ENCODE measurements around the gene BHLHE40. TPM values are rescaled to one million over a fixed set of nuclear protein-coding genes. Genes with fewer than 3 reads are reported as not detected.

Gene BHLHE40
- total and polyA plus RNA-seq, 2 of the 13 experiments (the other 11 are each of a cell fraction or from before 2014, with no cell fraction given): 1.8 to 51.0 TPM

DNA sequence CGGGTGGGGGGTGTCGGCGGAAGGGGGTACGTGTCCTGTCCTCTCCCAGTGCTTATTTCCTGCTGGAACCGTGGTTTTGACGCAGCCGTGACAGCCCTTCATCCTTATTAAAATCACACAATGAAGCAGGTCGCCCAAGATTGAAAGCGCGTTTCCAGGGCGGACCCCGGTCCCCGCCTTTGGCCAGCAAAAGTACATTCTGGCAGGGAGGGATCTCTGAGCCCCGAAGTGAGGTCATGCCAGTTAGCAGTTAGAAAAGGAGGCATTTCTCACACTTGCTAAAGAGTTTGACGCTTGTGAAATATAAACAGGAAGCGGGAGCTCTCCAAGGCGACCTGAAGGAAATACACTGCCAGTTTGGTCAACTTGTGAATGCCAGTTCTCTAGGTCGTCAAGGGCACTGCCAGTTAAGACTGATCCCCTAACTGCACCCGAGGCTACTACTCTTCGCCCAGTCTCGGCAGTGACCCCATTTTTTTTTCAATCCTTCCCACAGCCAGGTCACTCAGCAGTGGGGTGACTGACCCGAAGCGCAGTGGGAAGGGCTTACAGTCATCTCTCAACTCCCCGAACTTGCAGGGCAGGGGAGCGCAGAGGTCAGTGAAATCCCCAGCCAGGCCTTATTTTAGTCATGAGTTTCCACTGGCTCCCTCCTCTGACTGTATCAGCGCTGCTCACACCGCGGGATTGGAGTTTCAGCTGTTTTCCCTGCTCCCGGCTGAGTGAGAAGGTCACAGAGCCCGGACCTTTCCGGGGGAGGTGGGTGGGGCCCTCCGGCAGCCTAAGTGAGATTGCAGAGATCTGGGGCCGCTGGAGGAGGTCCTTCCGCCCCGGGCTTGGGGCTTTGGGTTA, 2.0 kb upstream of the BHLHE40 start (continued):
- TF ChIP-seq, protein P1, sequence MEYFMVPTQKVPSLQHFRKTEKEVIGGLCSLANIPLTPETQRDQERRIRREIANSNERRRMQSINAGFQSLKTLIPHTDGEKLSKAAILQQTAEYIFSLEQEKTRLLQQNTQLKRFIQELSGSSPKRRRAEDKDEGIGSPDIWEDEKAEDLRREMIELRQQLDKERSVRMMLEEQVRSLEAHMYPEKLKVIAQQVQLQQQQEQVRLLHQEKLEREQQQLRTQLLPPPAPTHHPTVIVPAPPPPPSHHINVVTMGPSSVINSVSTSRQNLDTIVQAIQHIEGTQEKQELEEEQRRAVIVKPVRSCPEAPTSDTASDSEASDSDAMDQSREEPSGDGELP (IDR thresholded peaks at IDR 0.05; ENCODE audit: borderline replicate concordance, low read depth): peak; percentile 96
- TF ChIP-seq SYNCRIP (IDR thresholded peaks at IDR 0.05; ENCODE audit: insufficient read depth, low read depth, low read length) (no peak), SAFB2 (CRISPR knock-in tag; IDR thresholded peaks at IDR 0.05; ENCODE audit: borderline replicate concordance, low read depth) (0 out of 2 replicates have a peak, but pooled peaks have one; percentile 79), TOPORS (CRISPR knock-in tag; IDR thresholded peaks at IDR 0.05) (0 out of 2 replicates have a peak, but pooled peaks have one; percentile 34), HOXA3 (CRISPR knock-in tag; IDR thresholded peaks at IDR 0.05) (peak; percentile 52; the same call in 1 of the 2 replicates), FOSL2 (CRISPR knock-in tag; IDR thresholded peaks at IDR 0.05) (peak; percentile 38; the same call in 1 of the 2 replicates), TSC22D2 (CRISPR knock-in tag; IDR thresholded peaks at IDR 0.05; ENCODE audit: borderline replicate concordance) (no peak), HNRNPL (IDR thresholded peaks at IDR 0.05; ENCODE audit: low read depth, low read length) (peak; percentile 35; the same call in 1 of the 2 replicates), MZF1 (CRISPR knock-in tag; IDR thresholded peaks at IDR 0.05; ENCODE audit: borderline replicate concordance) (0 out of 2 replicates have a peak, but pooled peaks have one; percentile 44), PHF8 (CRISPR knock-in tag; IDR thresholded peaks at IDR 0.05) (no peak), NR2F2 (IDR thresholded peaks at IDR 0.05; ENCODE audit: borderline replicate concordance, low read depth) (no peak), FOXJ3 (CRISPR knock-in tag; IDR thresholded peaks at IDR 0.05; ENCODE audit: borderline replicate concordance) (0 out of 2 replicates have a peak, but pooled peaks have one; percentile 22), RXRB (CRISPR knock-in tag; IDR thresholded peaks at IDR 0.05; ENCODE audit: borderline replicate concordance) (peak; percentile 36; the same call in 1 of the 2 replicates), ZNF788 (CRISPR knock-in tag; IDR thresholded peaks at IDR 0.05; ENCODE audit: borderline replicate concordance) (peak; percentile 44; the same call in 1 of the 2 replicates), GFI1 (CRISPR knock-in tag; IDR thresholded peaks at IDR 0.05; ENCODE audit: borderline replicate concordance) (0 out of 2 replicates have a peak, but pooled peaks have one; percentile 26), HNF4A (CRISPR knock-in tag; IDR thresholded peaks at IDR 0.05) (peak; percentile 46)
- TF ChIP-seq, protein P2, sequence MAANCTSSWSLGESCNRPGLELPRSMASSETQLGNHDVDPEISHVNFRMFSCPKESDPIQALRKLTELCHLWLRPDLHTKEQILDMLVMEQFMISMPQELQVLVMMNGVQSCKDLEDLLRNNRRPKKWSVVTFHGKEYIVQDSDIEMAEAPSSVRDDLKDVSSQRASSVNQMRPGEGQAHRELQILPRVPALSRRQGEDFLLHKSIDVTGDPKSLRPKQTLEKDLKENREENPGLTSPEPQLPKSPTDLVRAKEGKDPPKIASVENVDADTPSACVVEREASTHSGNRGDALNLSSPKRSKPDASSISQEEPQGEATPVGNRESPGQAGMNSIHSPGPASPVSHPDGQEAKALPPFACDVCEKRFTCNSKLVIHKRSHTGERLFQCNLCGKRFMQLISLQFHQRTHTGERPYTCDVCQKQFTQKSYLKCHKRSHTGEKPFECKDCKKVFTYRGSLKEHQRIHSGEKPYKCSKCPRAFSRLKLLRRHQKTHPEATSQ (CRISPR knock-in tag; IDR thresholded peaks at IDR 0.05; ENCODE audit: borderline replicate concordance): peak; percentile 17; the same call in 1 of the 2 replicates
- TF ChIP-seq, protein P3, sequence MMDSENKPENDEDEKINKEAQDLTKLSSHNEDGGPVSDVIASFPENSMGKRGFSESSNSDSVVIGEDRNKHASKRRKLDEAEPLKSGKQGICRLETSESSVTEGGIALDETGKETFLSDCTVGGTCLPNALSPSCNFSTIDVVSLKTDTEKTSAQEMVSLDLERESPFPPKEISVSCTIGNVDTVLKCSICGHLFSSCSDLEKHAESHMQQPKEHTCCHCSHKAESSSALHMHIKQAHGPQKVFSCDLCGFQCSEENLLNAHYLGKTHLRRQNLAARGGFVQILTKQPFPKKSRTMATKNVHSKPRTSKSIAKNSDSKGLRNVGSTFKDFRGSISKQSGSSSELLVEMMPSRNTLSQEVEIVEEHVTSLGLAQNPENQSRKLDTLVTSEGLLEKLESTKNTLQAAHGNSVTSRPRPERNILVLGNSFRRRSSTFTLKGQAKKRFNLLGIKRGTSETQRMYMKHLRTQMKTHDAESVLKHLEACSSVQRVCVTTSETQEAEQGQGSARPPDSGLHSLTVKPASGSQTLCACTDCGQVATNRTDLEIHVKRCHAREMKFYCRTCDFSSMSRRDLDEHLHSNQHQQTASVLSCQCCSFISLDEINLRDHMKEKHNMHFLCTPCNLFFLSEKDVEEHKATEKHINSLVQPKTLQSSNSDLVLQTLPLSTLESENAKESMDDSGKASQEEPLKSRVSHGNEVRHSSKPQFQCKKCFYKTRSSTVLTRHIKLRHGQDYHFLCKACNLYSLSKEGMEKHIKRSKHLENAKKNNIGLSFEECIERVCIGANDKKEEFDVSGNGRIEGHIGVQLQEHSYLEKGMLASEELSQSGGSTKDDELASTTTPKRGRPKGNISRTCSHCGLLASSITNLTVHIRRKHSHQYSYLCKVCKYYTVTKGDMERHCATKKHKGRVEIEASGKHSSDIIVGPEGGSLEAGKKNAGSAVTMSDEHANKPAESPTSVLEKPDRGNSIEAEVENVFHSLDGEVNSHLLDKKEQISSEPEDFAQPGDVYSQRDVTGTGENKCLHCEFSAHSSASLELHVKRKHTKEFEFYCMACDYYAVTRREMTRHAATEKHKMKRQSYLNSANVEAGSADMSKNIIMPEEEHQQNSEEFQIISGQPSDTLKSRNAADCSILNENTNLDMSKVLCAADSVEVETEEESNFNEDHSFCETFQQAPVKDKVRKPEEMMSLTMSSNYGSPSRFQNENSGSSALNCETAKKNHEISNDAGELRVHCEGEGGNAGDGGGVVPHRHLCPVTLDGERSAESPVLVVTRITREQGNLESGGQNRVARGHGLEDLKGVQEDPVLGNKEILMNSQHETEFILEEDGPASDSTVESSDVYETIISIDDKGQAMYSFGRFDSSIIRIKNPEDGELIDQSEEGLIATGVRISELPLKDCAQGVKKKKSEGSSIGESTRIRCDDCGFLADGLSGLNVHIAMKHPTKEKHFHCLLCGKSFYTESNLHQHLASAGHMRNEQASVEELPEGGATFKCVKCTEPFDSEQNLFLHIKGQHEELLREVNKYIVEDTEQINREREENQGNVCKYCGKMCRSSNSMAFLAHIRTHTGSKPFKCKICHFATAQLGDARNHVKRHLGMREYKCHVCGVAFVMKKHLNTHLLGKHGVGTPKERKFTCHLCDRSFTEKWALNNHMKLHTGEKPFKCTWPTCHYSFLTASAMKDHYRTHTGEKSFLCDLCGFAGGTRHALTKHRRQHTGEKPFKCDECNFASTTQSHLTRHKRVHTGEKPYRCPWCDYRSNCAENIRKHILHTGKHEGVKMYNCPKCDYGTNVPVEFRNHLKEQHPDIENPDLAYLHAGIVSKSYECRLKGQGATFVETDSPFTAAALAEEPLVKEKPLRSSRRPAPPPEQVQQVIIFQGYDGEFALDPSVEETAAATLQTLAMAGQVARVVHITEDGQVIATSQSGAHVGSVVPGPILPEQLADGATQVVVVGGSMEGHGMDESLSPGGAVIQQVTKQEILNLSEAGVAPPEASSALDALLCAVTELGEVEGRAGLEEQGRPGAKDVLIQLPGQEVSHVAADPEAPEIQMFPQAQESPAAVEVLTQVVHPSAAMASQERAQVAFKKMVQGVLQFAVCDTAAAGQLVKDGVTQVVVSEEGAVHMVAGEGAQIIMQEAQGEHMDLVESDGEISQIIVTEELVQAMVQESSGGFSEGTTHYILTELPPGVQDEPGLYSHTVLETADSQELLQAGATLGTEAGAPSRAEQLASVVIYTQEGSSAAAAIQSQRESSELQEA (CRISPR knock-in tag; IDR thresholded peaks at IDR 0.05; ENCODE audit: not compliant biosample characterization): peak; percentile 9
